Measurements from ENCODE around the gene SAMD4A. TPM values are rescaled to one million over a fixed set of nuclear protein-coding genes. Genes with fewer than 3 reads are reported as not detected.
"Not testable (repeated sequence)": the region's sequence is repeated elsewhere in the genome, so short reads cannot be mapped to it uniquely, and the experiment has no call there.

SAMD4A gene
- total RNA-seq, 1 donor from 2014 or later, result 252 TPM

- intact Hi-C loops (cut with DNase I), result not testable (repeated sequence)
Observed at GRCh38 chr14:54801482-54801881, 234.6 kb downstream of the SAMD4A start.

GRCh38 chr14:54803396-54803795 is 236.5 kb downstream of the SAMD4A start:
- intact Hi-C loops (cut with DNase I), result no loop called here
- no peak for DNase-seq (ENCODE audit: low spot score)

More at GRCh38 chr14:54801482-54801881, 234.6 kb downstream of the SAMD4A start:
- DNase-seq (ENCODE audit: low spot score), result not testable (repeated sequence)

GRCh38 chr14:54803926-54804537 is 237.1 kb downstream of the SAMD4A start:
- peak; percentile 71 for DNase-seq (ENCODE audit: low spot score)
- intact Hi-C loops (cut with DNase I), result no loop called here

GRCh38 chr14:54804538-54805041 is 237.7 kb downstream of the SAMD4A start:
- DNase-seq (ENCODE audit: low spot score), result peak; percentile 29

GRCh38 chr14:54805070-54805444 is 238.1 kb downstream of the SAMD4A start:
- intact Hi-C loops (cut with DNase I), result loop anchor here (1.0 to 5.0 kb wide), 3 partner anchors 87 to 293 kb away; no protein-coding TSS in a partner anchor
- peak; percentile 36 for DNase-seq (ENCODE audit: low spot score)

More at GRCh38 chr14:54804538-54805041, 237.7 kb downstream of the SAMD4A start:
- intact Hi-C loops (cut with DNase I), result loop anchor here (1.0 to 5.0 kb wide), 3 partner anchors 88 to 292 kb away; no protein-coding TSS in a partner anchor

- DNase-seq (ENCODE audit: low spot score), result peak; percentile 85
- intact Hi-C loops (cut with DNase I), result loop anchor here (1.0 to 5.0 kb wide), 4 partner anchors 31 to 293 kb away; no protein-coding TSS in a partner anchor
Observed at GRCh38 chr14:54805445-54806322, 238.8 kb downstream of the SAMD4A start.

GRCh38 chr14:54806616-54807015 is 239.7 kb downstream of the SAMD4A start:
- intact Hi-C loops (cut with DNase I), result loop anchor here (1.0 to 5.0 kb wide), 3 partner anchors 32 to 294 kb away; no protein-coding TSS in a partner anchor

GRCh38 chr14:54807428-54807827 is 240.5 kb downstream of the SAMD4A start:
- intact Hi-C loops (cut with DNase I), result loop anchor here (5.0 kb wide), 2 partner anchors 85 to 295 kb away; no protein-coding TSS in a partner anchor
- DNase-seq (ENCODE audit: low spot score), result peak; percentile 66

More at GRCh38 chr14:54806616-54807015, 239.7 kb downstream of the SAMD4A start:
- peak; percentile 70 for DNase-seq (ENCODE audit: low spot score)

GRCh38 chr14:54807881-54808280 is 241.0 kb downstream of the SAMD4A start:
- intact Hi-C loops (cut with DNase I), result loop anchor here (5.0 kb wide), 2 partner anchors 84 to 296 kb away; no protein-coding TSS in a partner anchor
- peak; percentile 54 for DNase-seq (ENCODE audit: low spot score)

- intact Hi-C loops (cut with DNase I), result loop anchor here (5.0 kb wide), 2 partner anchors 84 to 296 kb away; no protein-coding TSS in a partner anchor
- DNase-seq (ENCODE audit: low spot score), result peak; percentile 66
Observed at GRCh38 chr14:54808326-54809161, 241.6 kb downstream of the SAMD4A start.

- no peak for DNase-seq (ENCODE audit: low spot score)
- intact Hi-C loops (cut with DNase I), result loop anchor here (5.0 kb wide), 2 partner anchors 83 to 297 kb away; no protein-coding TSS in a partner anchor
Observed at GRCh38 chr14:54809767-54810166, 242.8 kb downstream of the SAMD4A start.

GRCh38 chr14:54812617-54813016 is 245.7 kb downstream of the SAMD4A start:
- DNase-seq (ENCODE audit: low spot score), result no peak
- intact Hi-C loops (cut with DNase I), result no loop called here

- intact Hi-C loops (cut with DNase I), result no loop called here
- peak; percentile 26 for DNase-seq (ENCODE audit: low spot score)
Observed at GRCh38 chr14:54813081-54813480, 246.2 kb downstream of the SAMD4A start.

GRCh38 chr14:54814076-54814475 is 247.1 kb downstream of the SAMD4A start:
- intact Hi-C loops (cut with DNase I), result no loop called here
- DNase-seq (ENCODE audit: low spot score), result no peak

- intact Hi-C loops (cut with DNase I), result no loop called here
- DNase-seq (ENCODE audit: low spot score), result peak; percentile 71
Observed at GRCh38 chr14:54815016-54815415, 248.1 kb downstream of the SAMD4A start.

GRCh38 chr14:54815515-54815914 is 248.6 kb downstream of the SAMD4A start:
- intact Hi-C loops (cut with DNase I), result no loop called here
- peak; percentile 14 for DNase-seq (ENCODE audit: low spot score)

GRCh38 chr14:54816450-54816849 is 249.5 kb downstream of the SAMD4A start:
- intact Hi-C loops (cut with DNase I), result no loop called here
- DNase-seq (ENCODE audit: low spot score), result no peak

GRCh38 chr14:54817506-54817905 is 250.6 kb downstream of the SAMD4A start:
- DNase-seq (ENCODE audit: low spot score), result peak; percentile 15
- intact Hi-C loops (cut with DNase I), result no loop called here

Measured in cardiac septum (tissue), 1 donor.